Chondrocyte (in vitro differentiated cells): ENCODE results near the gene NDNF. TPM values are rescaled to one million over a fixed set of nuclear protein-coding genes. Genes with fewer than 3 reads are reported as not detected.

Source experiments
- DNase-seq: peaks from one replicate; pipeline ENCODE4 v3.0.0; 2021; ENCODE audit warnings: mixed read lengths, low spot score
- H3K27ac Mint-ChIP-seq: one replicate; pipeline ENCODE4 v1.8.0; 2021; ENCODE audit warnings: mild to moderate bottlenecking, moderate library complexity, mixed read lengths; ENCODE audit not compliant: unreplicated experiment
- H3K27me3 Mint-ChIP-seq: 2 replicates; pipeline ENCODE4 v1.8.0; 2021; ENCODE audit warnings: low read depth, mixed read lengths
- H3K36me3 Mint-ChIP-seq: 2 replicates; pipeline ENCODE4 v1.8.0; 2021; ENCODE audit warnings: low read depth, mixed read lengths
- H3K4me1 Mint-ChIP-seq: 2 replicates; pipeline ENCODE4 v1.8.0; 2021; ENCODE audit warnings: low read depth, mild to moderate bottlenecking, mixed read lengths
- H3K4me3 Mint-ChIP-seq: one replicate; pipeline ENCODE4 v1.8.0; 2021; ENCODE audit warnings: mild to moderate bottlenecking, moderate library complexity, mixed read lengths; ENCODE audit not compliant: unreplicated experiment
- H3K9me3 Mint-ChIP-seq: 2 replicates; pipeline ENCODE4 v1.8.0; 2021; ENCODE audit warnings: low read depth, mixed read lengths
- total RNA-seq: library from RNA; stranded (reverse); gene quantifications from 3 replicates; pipeline ENCODE4 v1.2.1, GENCODE V29; 2021
- TF ChIP-seq, protein P1 (sequence below): fragments of 200-600 bp; sonication (generic); IDR thresholded peaks from 2 replicates; pipeline ENCODE4 v1.5.0; 2021; ENCODE audit warnings: antibody characterized with exemption, mild to moderate bottlenecking, moderate library complexity

Gene NDNF
- total RNA-seq, 1 donor from 2014 or later, result 0.35 TPM

DNA sequence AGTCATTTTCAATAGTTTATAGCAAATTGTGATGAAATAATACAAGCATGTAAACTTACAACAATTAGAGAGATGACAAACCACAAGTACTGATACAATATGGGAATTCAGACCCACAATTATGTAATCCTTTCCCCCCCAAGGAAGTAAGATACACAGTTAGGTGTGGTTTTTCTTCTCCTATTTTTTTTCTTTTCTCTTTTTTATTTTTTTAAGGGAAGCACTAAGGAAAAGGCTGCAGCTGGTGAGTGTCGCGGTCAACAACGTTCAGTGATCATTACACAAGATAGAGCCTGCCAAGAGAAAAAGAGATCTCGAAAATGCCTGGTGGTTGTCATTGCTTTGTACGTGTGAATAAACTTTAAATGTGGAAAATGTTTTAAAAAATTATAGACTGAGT lies 9.8 kb downstream of the NDNF start:
- H3K36me3 Mint-ChIP-seq, result no peaks in the 10 kb centered on the region
- no peak for DNase-seq
- H3K4me1 Mint-ChIP-seq, result no peaks in the 10 kb centered on the region
- H3K9me3 Mint-ChIP-seq, result no peaks in the 10 kb centered on the region
- TF ChIP-seq, protein P1, sequence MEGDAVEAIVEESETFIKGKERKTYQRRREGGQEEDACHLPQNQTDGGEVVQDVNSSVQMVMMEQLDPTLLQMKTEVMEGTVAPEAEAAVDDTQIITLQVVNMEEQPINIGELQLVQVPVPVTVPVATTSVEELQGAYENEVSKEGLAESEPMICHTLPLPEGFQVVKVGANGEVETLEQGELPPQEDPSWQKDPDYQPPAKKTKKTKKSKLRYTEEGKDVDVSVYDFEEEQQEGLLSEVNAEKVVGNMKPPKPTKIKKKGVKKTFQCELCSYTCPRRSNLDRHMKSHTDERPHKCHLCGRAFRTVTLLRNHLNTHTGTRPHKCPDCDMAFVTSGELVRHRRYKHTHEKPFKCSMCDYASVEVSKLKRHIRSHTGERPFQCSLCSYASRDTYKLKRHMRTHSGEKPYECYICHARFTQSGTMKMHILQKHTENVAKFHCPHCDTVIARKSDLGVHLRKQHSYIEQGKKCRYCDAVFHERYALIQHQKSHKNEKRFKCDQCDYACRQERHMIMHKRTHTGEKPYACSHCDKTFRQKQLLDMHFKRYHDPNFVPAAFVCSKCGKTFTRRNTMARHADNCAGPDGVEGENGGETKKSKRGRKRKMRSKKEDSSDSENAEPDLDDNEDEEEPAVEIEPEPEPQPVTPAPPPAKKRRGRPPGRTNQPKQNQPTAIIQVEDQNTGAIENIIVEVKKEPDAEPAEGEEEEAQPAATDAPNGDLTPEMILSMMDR, result no peak
- no peak overlapping the region for H3K27ac Mint-ChIP-seq
- H3K27me3 Mint-ChIP-seq, result peaks cover 28% of the 10 kb centered on the region
- no peak overlapping the region for H3K4me3 Mint-ChIP-seq

DNA sequence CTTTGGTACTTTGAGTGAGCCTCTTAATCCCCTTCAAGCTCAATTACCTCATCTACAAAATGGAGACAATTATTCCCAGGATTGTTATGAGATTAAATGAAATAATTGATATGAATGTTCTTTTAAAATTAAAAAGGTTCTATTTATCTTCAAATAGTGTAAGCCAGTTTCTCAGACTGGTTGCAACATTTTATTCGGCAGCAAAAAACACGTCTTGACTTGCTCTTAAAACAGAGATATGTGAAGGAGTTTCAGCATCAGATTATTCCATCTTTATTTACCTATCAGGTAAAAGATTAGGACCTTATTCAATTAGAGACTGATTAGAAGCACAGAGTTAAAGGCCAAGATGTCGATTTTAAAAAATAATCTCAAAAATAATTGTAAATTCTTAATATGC lies 10.5 kb downstream of the NDNF start:
- H3K27me3 Mint-ChIP-seq, result peaks cover 35% of the 10 kb centered on the region
- H3K4me3 Mint-ChIP-seq, result no peak overlapping the region
- DNase-seq, result no peak
- no peaks in the 10 kb centered on the region for H3K4me1 Mint-ChIP-seq
- H3K36me3 Mint-ChIP-seq, result no peaks in the 10 kb centered on the region
- TF ChIP-seq, protein P1, result no peak
- H3K9me3 Mint-ChIP-seq, result no peaks in the 10 kb centered on the region
- no peak overlapping the region for H3K27ac Mint-ChIP-seq

DNA sequence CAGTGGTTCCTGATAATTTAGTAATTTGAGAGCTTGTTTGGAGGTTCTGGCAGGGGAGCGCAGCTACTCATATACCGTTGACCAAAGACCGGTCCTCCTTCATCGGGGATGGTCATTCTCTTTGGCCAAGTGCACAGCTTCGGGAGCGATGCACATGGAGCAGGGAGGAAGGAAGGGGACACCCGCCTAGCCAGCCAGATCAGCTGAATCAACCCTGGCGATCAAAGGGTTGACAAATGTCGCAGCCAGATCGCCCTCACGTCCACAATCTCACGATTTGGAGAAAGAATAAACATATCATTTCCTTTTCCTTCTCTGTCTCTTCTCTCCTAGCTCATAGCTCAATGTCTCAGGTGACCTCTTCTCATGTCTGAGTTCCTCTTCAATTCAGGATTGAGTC lies 11.1 kb downstream of the NDNF start:
- H3K4me3 Mint-ChIP-seq, result no peak overlapping the region
- H3K27me3 Mint-ChIP-seq, result peaks cover 41% of the 10 kb centered on the region
- no peak for DNase-seq
- H3K9me3 Mint-ChIP-seq, result no peaks in the 10 kb centered on the region
- no peak overlapping the region for H3K27ac Mint-ChIP-seq
- no peaks in the 10 kb centered on the region for H3K36me3 Mint-ChIP-seq
- H3K4me1 Mint-ChIP-seq, result no peaks in the 10 kb centered on the region
- TF ChIP-seq, protein P1, result no peak

DNA sequence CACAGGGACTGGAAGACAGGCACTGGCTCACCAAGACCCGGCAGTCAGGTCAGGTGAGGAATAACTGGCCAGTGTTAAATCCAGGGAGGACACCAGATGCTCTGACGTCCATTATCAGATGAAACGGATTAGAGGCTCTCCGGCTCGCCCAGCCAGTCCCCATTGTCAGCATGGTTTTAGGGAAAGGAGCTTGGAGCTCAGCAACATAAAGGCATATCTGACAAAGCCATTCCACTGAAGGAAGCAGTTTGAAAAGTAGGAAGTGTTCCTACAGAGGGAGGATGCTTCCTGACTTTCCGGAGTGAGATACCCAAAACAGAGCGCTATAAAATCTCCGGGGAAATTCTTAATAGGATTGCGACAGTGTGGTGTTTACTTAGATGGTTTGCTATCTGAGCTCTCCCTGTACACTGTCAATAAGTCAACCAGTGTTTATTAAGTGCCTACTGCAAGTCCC lies 14.8 kb downstream of the NDNF start:
- H3K36me3 Mint-ChIP-seq, result no peaks in the 10 kb centered on the region
- H3K27ac Mint-ChIP-seq, result no peak overlapping the region
- DNase-seq, result no peak
- H3K4me3 Mint-ChIP-seq, result no peak overlapping the region
- no peaks in the 10 kb centered on the region for H3K4me1 Mint-ChIP-seq
- no peaks in the 10 kb centered on the region for H3K9me3 Mint-ChIP-seq
- H3K27me3 Mint-ChIP-seq, result peaks cover 42% of the 10 kb centered on the region
- TF ChIP-seq, protein P1, result no peak

DNA sequence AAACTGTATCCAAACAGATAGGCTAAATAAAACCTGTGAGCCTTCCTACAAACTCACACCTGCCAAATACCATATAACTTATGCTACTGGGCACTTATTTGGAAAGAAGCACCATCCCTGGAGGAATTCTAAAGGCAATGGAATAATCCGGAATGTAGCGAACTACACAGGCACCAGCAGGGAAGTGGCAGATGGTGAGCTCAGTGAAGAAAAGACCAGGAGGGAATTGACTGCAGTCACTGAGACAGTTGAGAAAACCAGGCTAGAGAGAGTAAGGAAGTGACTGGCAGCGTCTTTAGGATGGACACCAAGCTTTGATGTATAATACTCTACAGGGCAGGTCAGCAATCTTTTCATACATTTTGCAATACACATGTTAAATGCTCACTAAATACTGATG lies 16.3 kb downstream of the NDNF start:
- no peak overlapping the region for H3K4me3 Mint-ChIP-seq
- no peaks in the 10 kb centered on the region for H3K9me3 Mint-ChIP-seq
- no peaks in the 10 kb centered on the region for H3K36me3 Mint-ChIP-seq
- peaks cover 35% of the 10 kb centered on the region for H3K27me3 Mint-ChIP-seq
- TF ChIP-seq, protein P1, result no peak
- H3K4me1 Mint-ChIP-seq, result no peaks in the 10 kb centered on the region
- H3K27ac Mint-ChIP-seq, result no peak overlapping the region
- no peak for DNase-seq
